ENCODE measurements around the gene TTLL5.

- TF ChIP-seq SP1 (IDR thresholded peaks at IDR 0.05), result no peak
- TF ChIP-seq HDGF (IDR thresholded peaks at IDR 0.05; ENCODE audit: borderline replicate concordance), result no peak
- no peak for TF ChIP-seq FOXK2 (IDR thresholded peaks at IDR 0.05)
- TF ChIP-seq FOXM1 (IDR thresholded peaks at IDR 0.05; ENCODE audit: borderline replicate concordance), result no peak
- no peak for TF ChIP-seq SUZ12 (IDR thresholded peaks at IDR 0.05)
- no peak for TF ChIP-seq L3MBTL2 (conservative IDR thresholded peaks at IDR 0.05)
- TF ChIP-seq CTBP1 (IDR thresholded peaks at IDR 0.05; ENCODE audit: borderline replicate concordance), result no peak
- TF ChIP-seq PKNOX1 (IDR thresholded peaks at IDR 0.05), result no peak
These were observed 310.5 kb downstream of the TTLL5 start for GRCh38 chr14:75971509-75971908.

All from HEK293T (cell line).